ENCODE measurements around the gene ADRA2B.

Gene ADRA2B

GRCh38 chr2:96105152-96105915, 11.0 kb downstream of the ADRA2B start:
- DNase-seq (ENCODE audit: low spot score): no peak

GRCh38 chr2:96104487-96104861, 11.9 kb downstream of the ADRA2B start:
- no peak for DNase-seq (ENCODE audit: low spot score)

- no peak for DNase-seq (ENCODE audit: low spot score)
Measured at GRCh38 chr2:96103761-96104486, 12.4 kb downstream of the ADRA2B start.

GRCh38 chr2:96103187-96103601, 13.2 kb downstream of the ADRA2B start:
- no peak for DNase-seq (ENCODE audit: low spot score)

DNA sequence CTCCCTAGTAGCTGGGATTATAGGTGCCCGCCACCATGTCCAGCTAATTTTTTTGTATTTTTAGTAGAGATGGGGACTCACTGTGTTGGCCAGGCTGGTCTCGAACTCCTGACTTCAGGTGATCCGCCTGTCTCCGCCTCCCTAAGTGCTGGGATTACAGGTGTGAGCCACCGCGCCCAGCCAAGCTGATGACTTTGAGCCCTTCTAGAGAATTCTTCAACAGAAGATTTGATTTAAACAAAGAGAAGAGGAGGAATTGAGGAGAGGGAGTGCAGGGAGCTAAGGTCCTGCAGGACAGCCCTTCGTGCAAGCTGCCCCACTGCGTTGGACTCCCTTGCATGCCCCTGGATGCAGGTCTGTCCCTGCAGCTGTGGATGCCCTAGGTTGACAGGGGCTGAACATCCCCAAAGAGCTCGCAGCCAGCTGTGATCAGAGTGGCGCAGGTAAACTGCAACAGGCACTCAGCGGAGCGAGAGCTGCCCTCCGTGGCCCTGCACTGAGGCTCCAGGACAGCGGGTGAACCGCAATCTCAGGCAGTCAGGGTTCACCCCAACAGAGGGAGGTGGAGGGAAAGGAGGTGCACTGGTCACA, 13.7 kb downstream of the ADRA2B start:
- no peak for DNase-seq (ENCODE audit: low spot score)

GRCh38 chr2:96100893-96101304, 15.5 kb downstream of the ADRA2B start:
- no peak for DNase-seq (ENCODE audit: low spot score)

DNA sequence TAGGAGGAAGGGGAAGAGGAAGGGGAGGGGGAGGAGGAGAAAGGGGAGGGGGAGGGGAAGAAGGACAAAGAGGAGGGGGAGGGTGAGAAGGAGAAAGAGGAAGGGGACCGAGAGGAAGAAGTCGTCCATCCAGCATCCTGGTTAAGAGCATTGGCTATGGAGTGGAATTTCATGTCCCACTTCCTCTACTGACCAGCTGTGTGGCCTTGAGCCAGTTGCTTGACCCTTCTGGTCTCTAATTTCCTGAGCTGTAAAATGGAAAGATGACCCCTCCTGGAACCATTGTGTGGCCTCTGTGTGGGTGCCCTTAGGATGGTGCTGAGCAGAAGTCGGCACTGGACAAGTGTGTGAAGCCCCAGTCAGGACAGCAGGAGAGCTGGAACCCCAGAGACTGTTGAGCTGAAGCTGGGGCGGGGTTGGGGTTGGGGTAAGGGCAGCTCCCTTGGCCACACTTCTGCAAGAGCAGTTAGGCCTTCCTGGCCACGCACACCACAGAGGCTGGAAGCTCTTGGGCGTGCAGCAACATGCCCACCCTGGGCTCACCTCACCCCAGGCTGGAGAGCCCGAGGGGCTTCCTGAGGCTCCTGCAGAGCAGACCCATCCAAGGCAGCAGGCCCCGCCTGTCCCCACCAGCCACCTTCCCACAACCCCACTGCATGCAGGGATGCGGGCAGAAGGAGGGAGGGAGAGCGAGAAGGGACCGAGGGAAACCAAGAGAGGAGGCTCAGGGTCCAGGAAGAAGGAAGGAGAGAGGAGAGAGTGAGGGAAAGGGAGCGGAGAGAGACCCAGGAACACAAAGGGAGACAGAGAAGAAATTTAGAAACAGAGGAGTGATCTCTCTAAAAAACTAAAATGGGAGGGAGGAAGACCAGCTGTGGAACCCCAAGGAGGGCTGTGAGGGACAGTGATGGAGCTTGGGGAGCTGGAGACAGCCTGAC, 16.2 kb downstream of the ADRA2B start:
- DNase-seq (ENCODE audit: low spot score): no peak

DNA sequence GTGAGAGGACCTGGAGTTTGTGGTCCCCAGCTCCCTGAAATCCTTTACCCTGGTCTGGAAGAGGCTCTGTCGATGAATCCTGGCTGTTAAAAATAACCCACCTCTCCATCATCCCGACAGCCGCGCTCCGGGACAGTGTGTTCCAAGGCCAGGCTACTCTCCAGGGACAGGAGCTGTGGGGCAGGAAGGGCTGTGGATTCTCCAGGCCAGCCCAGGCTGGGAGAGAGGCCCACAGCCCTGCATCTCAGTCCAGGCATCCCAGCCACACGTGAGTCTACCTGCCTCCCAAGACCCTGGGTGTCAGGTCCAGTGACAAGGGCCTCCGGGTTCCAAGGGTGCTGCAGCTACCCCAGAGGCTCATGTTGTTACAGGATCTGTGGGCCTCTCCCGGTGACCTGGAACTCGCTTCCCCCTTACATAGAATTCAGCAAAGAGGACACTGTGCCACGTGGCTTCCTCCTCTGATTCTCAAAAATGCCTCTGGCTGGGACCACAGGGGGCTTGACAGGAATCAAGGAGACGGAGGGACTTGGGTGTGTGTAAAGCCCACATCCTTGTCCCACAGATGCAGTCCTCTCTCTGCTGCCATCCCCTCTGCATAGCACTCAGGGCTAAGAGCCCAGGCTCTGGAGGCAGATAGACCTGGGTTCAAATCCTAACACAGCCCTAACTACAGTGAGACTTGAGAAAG, 17.3 kb downstream of the ADRA2B start:
- DNase-seq (ENCODE audit: low spot score): no peak

DNA sequence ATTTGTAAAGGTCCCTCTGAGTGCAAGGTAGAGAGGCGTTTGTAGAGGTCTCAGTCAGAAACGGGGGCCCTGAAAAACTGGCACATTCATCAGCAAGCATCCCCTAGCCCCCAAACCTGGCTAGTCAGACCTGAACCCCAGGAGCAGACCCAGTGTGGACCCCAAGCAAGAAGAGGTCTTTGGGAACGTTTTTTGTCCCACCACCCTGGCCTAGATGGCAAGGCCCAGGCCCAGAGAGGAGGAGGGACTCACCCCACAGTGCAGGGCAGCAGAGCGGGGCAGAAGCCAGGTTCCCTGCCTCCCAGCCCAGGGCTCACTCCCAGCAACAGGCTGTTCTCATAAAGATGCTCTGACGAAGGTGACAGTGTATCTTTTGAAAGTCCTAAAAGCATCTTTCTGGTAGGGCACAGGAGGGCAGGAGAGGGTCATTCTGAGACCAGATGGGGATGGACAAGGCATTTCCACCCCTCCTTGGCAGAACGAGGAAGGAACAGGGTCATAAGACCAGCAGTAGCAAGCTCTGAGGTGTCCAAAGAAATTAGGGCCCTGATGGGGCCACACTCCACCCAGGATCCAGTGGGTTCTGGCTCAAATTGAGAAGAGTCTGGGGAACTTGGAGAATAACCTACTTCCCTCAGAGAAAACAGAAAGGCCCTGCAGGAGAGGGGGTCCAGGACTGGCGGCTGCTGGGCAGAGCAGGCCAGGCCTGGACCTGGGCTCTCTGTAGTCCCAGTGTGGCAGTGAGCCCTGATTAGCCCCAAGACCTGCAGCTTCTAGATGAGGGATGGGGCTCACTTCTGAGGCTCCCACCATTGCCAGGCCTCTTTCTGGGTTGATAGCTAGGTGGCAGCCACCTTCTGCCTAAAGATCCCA, 18.2 kb downstream of the ADRA2B start:
- no peak for DNase-seq (ENCODE audit: low spot score)

- DNase-seq (ENCODE audit: low spot score): peak; percentile 12
Measured at GRCh38 chr2:96097441-96097840, 18.9 kb downstream of the ADRA2B start.

DNA sequence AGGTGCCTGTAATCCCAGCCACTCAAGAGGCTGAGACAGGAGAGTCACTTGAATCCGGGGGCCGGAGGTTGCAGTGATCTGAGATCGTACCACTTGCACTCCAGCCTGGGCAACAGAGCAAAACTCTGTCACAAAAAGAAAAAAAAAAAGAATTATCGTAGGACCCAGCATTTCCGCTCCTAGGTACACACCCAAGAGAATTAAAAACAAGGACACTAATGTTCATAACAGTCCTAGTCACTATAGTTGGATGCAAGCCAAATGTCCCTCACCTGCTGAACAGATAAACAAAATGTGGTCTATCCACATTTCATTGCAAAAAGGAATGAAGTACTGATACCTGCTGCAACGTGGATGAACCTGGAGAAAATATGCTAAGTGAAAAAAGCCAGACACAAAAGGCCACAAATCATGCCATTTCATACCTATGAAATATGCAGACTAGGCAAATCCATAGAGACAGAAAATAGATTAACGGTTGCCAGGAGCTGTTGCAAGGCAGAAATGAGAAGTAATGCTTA, 21.2 kb downstream of the ADRA2B start:
- no peak for DNase-seq (ENCODE audit: low spot score)

DNA sequence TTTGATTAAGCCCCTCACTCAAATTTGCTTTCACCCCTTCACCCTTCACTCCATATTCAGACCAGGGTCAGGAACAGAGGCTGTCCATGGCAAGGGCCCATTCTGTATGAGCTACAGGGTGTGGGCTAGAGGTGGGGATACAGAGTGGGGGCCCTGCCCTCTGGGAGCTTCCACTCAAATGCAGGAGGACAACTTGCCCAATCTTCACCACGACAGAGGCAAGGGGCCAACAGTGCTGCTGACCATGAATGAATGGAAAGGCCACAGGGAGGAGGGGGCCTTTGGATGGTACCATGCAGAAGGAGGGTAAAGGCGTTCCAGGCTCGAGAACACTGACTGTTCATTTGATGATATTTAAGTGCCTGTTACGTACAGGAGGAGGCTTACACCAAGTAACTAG, 22.8 kb downstream of the ADRA2B start:
- DNase-seq (ENCODE audit: low spot score): no peak

GRCh38 chr2:96092951-96093350, 23.4 kb downstream of the ADRA2B start:
- no peak for DNase-seq (ENCODE audit: low spot score)

DNA sequence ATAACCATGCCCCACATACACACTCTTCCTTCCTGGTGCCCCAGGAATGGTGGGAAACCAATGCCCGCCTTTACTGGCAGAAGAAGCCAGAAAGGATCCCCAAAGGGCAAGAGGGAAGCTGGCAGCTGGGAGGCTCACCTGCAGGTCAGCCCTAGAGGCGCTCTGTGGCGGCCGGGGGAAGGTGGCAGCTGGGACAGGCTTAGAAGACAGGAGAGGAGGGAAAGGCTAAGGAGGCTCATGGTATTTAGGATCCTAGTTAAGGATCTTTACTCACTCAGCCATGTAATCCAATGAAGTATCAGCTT, 23.8 kb downstream of the ADRA2B start:
- DNase-seq (ENCODE audit: low spot score): no peak

DNA sequence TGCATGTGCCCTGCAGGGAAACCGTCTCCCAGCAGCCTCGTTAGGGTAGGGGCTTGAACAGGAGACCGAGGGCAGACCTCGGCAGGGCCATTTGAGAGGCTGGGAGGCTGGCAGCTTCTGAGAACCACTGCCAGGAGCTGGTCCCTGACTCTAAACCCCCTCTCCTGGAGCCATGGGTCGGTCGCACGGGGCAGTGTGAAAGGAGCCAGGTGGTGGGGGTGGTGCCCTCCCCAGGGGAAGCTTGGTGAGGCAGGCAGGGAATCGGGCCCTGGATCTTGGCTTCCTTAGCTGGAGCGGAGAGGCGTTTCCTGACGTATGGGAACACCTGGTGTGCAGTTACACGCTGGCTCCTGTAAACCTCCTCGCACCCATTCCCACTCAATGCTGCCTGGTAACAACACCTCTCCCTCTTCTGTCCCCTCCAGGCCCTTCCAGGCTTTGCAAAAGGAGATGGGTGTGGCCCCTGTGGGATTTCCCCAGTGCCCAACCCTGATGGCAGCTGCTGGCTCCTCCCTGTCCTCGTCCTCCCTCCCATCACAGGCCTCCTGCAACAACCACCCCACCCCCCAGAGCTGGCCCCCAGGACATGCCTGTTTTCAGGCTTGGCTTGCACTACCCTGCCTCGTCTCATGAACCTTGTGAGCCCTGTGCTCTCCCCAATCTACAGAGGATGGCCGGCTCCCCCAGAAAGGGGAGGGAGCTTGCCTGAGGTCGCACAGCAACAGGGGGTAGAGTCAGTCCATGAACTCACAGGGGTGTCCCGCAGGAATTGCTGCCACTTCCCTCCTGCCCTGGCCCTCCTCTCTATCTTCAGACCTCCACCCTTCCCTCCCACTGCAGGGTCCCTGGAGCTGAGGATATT, 24.4 kb downstream of the ADRA2B start:
- DNase-seq (ENCODE audit: low spot score): no peak

DNA sequence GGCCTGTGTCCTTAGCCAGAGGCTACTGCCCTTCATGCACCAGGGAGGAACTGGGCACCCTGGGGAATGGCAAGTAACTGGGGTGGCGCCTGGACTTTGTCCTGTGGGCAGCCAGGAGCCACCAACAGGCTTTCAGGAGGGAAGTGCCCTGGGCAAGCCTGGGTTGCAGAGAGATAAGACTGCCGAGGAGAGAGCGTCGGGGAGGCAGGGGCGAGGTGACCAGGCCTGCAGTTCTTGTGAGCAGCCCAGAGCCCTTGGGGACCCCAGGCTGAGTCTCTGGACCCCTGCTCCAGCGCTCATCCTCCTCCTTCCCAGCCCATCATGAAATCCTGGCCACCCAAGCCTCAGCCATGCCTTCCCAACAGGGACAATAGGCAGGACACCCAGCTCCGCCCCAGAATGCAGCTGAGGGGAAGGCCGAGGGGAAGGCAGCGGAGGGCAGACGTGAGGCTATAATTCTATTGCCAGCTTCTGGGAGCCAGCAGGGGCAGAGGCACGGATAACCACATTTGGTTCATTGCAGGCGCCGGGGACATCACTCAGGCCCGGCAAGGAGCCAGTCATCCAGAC, 25.1 kb downstream of the ADRA2B start:
- DNase-seq (ENCODE audit: low spot score): no peak

- no peak for DNase-seq (ENCODE audit: low spot score)
Measured at GRCh38 chr2:96090196-96090926, 26.0 kb downstream of the ADRA2B start.
